HFFc6 (cell line): ENCODE results near the gene TOR1AIP2. TPM values are rescaled to one million over a fixed set of nuclear protein-coding genes. Genes with fewer than 3 reads are reported as not detected.

Experiments
- DNase-seq: peaks from one replicate; pipeline ENCODE4 v3.0.0-alpha.2; 2018
- H3K27ac Mint-ChIP-seq: 2 replicates; pipeline ENCODE4 v1.8.0; 2020; ENCODE audit warnings: mild to moderate bottlenecking, mixed read lengths
- H3K27me3 Mint-ChIP-seq: 2 replicates; pipeline ENCODE4 v1.8.0; 2021; ENCODE audit warnings: mild to moderate bottlenecking, moderate library complexity, mixed read lengths; ENCODE audit not compliant: insufficient read depth
- H3K36me3 Mint-ChIP-seq: 2 replicates; pipeline ENCODE4 v1.8.0; 2021; ENCODE audit warnings: low read depth, mixed read lengths
- H3K4me1 Mint-ChIP-seq: 2 replicates; pipeline ENCODE4 v1.8.0; 2020; ENCODE audit warnings: low read depth, mixed read lengths
- H3K4me3 Mint-ChIP-seq: 2 replicates; pipeline ENCODE4 v1.8.0; 2020; ENCODE audit warnings: mild to moderate bottlenecking, moderate library complexity, mixed read lengths
- H3K9me3 Mint-ChIP-seq: 2 replicates; pipeline ENCODE4 v1.8.0; 2020; ENCODE audit warnings: mild to moderate bottlenecking, mixed read lengths
- total RNA-seq, 6 experiments: library from RNA; stranded (reverse); fragmentation: NEBNext Ultra II Directional; extraction: Animal tissue kit (Norgen Biotek cat#: 25700); gene quantifications; 2 replicates in 1 of 6; 3 replicates in 5 of 6; pipeline ENCODE4 v1.2.3, GENCODE V29; 2021
- TF ChIP-seq, protein P1 (sequence below): fragments of 200-600 bp; sonication (generic); IDR thresholded peaks from 2 replicates; pipeline ENCODE4 v1.5.0; 2021; ENCODE audit warnings: antibody characterized with exemption, mild to moderate bottlenecking

Gene TOR1AIP2
- total RNA-seq, 6 experiments from 2014 or later, result 89.7 to 127 (median 108) TPM

DNA sequence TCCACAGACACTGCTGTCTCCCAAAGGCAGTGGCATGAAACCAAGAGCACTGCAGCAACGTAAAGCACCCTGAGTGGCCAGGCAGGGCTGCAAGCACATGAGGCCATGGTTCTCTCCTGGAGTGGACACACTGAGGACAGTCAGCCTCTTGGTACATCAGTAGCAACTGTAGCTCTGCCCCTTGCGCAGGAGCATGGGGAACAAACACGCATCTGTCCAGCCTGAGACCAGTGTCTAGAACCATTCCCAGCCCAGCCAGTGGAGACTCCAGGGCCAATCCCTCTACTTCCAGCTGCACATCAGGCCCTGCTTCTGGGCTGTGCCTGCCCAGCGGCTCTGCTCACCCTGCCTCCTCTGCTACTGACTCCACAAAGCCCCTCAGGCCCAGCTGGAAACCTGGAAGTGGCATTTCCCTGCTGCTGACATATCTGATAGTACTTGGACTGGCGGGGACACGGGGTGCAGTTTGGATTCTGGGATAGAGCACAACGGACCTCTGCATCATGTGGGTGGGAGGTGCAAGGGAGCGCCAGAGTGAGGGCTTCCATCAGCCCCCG is 49.0 kb downstream of the TOR1AIP2 start:
- Mint-ChIP-seq H3K4me3 (no peak overlapping the region), H3K36me3 (peaks cover 2% of the 10 kb centered on the region; the same call in 1 of the 2 replicates), H3K27me3 (peaks cover 10% of the 10 kb centered on the region)

DNA sequence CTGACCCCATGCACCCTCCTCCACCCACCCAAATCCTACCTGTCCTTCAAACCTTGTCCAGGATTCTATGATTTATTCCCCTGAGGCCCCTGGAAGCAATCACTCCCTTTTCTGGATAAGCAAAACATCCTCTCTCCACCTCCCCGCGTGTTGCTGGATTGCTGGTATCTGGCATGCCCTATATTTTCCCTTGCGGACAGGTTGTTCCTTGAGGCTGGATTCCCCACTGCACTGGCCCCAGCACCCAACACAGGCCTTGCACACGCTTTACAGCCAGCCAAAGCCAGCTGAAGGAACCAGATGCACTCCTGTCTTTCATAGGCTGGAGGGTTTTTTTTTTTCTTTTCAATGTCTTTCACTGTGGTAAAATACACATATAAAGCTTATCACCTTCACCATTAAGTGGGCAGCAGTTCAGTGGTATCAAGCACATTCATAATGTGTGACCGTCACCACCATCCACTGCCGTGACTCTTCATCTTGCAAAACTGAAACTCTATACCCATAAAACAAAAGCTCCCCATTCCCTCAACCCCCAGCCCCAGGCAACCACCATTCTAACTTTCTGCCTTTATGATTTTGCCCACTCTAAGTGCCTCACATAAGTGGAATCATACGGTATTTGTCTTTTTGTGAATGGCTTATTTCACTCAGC is 50.9 kb downstream of the TOR1AIP2 start:
- Mint-ChIP-seq H3K4me1 (peaks cover 7% of the 10 kb centered on the region), H3K4me3 (no peak overlapping the region), H3K9me3 (no peaks in the 10 kb centered on the region), H3K27ac (no peak overlapping the region), H3K36me3 (no peaks in the 10 kb centered on the region; the same call in 1 of the 2 replicates), H3K27me3 (peaks cover 10% of the 10 kb centered on the region)
- DNase-seq, result no peak
- TF ChIP-seq, protein P1, sequence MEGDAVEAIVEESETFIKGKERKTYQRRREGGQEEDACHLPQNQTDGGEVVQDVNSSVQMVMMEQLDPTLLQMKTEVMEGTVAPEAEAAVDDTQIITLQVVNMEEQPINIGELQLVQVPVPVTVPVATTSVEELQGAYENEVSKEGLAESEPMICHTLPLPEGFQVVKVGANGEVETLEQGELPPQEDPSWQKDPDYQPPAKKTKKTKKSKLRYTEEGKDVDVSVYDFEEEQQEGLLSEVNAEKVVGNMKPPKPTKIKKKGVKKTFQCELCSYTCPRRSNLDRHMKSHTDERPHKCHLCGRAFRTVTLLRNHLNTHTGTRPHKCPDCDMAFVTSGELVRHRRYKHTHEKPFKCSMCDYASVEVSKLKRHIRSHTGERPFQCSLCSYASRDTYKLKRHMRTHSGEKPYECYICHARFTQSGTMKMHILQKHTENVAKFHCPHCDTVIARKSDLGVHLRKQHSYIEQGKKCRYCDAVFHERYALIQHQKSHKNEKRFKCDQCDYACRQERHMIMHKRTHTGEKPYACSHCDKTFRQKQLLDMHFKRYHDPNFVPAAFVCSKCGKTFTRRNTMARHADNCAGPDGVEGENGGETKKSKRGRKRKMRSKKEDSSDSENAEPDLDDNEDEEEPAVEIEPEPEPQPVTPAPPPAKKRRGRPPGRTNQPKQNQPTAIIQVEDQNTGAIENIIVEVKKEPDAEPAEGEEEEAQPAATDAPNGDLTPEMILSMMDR, result no peak

More for the DNA sequence above, 49.0 kb downstream of the TOR1AIP2 start:
- H3K9me3 Mint-ChIP-seq, result no peaks in the 10 kb centered on the region
- peaks cover 14% of the 10 kb centered on the region for H3K4me1 Mint-ChIP-seq
- TF ChIP-seq, protein P1, result no peak
- no peak for DNase-seq
- H3K27ac Mint-ChIP-seq, result no peak overlapping the region

DNA sequence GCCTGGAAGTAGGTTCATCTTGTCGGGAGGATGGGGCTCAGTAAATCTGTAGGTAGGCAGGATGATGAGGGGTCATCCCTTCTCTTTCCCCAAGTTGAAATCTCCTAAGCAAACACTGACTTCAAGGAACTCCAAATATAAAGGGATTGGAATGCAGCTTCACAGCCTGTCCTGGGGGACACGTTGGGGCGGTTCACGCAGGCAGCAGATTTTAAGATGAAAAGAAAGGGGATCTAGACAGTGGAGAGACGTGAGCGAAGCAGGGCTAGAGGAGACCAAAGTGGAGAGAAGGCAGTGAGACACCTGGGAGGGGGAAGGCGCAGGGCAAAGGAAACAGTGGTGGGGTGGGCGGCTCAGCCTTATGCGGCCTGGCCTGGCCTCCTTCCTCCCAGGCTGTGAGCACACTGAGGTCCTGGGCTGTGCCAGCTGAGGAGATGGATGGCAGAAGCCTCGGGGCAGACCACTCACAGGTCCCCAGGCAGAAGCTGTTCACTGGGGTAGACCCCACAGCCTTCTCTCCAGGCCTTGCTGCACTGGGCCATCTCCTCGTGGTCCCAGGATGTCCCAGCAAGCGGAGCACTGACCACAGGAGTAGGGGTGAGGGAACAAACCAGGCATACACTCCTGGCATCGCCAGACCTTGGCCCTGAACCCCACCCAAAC is 51.7 kb downstream of the TOR1AIP2 start:
- Mint-ChIP-seq H3K9me3 (no peaks in the 10 kb centered on the region), H3K36me3 (no peaks in the 10 kb centered on the region; the same call in 1 of the 2 replicates), H3K27me3 (peaks cover 10% of the 10 kb centered on the region), H3K27ac (no peak overlapping the region), H3K4me3 (no peak overlapping the region), H3K4me1 (no peaks in the 10 kb centered on the region)
- TF ChIP-seq, protein P1, result no peak
- DNase-seq, result no peak

DNA sequence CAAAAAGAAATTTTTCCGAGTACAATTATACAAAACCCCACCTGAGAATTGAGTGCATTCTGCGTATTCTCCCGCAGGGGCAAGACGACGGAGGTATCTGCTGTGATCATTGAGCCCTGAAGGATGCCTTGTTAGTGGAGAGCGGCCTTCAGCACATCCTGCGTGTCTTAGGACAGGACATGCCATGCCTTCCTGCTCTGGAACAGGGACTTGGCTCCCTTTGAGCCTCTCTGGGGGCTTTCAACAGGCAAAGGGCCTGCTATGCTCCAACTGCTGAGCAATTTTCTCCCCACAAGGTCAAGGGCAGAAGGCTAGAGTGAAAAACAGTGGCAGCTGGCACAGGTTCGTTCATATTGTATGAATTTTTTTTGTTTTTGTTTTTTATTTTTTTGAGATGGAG is 52.4 kb downstream of the TOR1AIP2 start:
- Mint-ChIP-seq H3K27me3 (peaks cover 12% of the 10 kb centered on the region), H3K4me1 (no peaks in the 10 kb centered on the region), H3K9me3 (no peaks in the 10 kb centered on the region), H3K27ac (no peak overlapping the region), H3K4me3 (no peak overlapping the region), H3K36me3 (no peaks in the 10 kb centered on the region; the same call in 1 of the 2 replicates)
- TF ChIP-seq, protein P1, result no peak
- no peak for DNase-seq

DNA sequence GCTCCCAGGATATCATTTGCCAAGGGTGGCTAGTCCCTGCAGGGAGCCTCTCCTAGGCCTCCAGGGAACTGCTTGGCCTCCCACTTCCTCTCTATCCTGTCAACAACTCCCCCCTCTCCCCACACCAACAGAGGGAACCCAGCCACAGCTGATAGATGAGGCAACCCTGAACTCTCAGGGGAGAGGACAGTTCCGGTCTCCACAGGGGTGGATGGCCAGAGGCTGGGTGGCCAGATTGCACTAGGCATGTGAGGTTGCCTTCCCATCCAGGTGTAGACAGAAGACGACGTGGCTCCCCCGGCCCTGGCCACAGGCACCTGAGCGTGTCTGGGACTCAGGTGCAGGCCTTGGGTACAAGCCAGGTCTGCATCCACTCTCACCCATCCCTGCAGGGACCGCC is 53.3 kb downstream of the TOR1AIP2 start:
- no peaks in the 10 kb centered on the region for H3K4me1 Mint-ChIP-seq
- no peak overlapping the region for H3K4me3 Mint-ChIP-seq
- TF ChIP-seq, protein P1, result no peak
- H3K27ac Mint-ChIP-seq, result no peak overlapping the region
- H3K9me3 Mint-ChIP-seq, result no peaks in the 10 kb centered on the region
- no peaks in the 10 kb centered on the region; the same call in 1 of the 2 replicates for H3K36me3 Mint-ChIP-seq
- no peak for DNase-seq
- H3K27me3 Mint-ChIP-seq, result peaks cover 12% of the 10 kb centered on the region
